Coronary artery (tissue), 2 donors: ENCODE results near the gene EIF2B1.

Source experiments
- DNase-seq: peaks from one replicate; pipeline ENCODE4 v3.0.0-alpha.2; 2017; ENCODE audit warnings: low spot score
- H3K27ac ChIP-seq, 2 donors: fragments of 200-600 bp; sonication (generic); one replicate each; pipeline ENCODE4 v1.5.1; 2016 to 2019
- H3K4me3 ChIP-seq: fragments of 200-600 bp; sonication (generic); 2 replicates; pipeline ENCODE4 v1.5.1; 2016; ENCODE audit warnings: mild to moderate bottlenecking, moderate library complexity
- CTCF ChIP-seq: fragments of 200-600 bp; sonication (generic); IDR thresholded peaks from one replicate; pipeline ENCODE4 v1.5.1; 2019; ENCODE audit warnings: antibody characterized with exemption

The EIF2B1 gene

GRCh38 chr12:123670882-123671728, 37.6 kb upstream of the EIF2B1 start, which contains the start of gene TCTN2:
TCTN2 (plus strand) TSS chr12:123671113; CDS start chr12:123671241, 128 bp downstream.
- peak within 1 kb of the TSS in 1 of 2 donors; percentile 56 for H3K27ac ChIP-seq
- no peak for TF ChIP-seq CTCF
- peak; percentile 97 for DNase-seq
- H3K4me3 ChIP-seq, result peak within 1 kb of the TSS; percentile 84

- Histone ChIP-seq H3K27ac (no peak overlapping the region), H3K4me3 (no peak overlapping the region)
- TF ChIP-seq CTCF, result no peak
- no peak for DNase-seq
These were observed 34.3 kb upstream of the EIF2B1 start for GRCh38 chr12:123667771-123668170.

- no peak overlapping the region for H3K27ac ChIP-seq
- no peak overlapping the region for H3K4me3 ChIP-seq
- no peak for TF ChIP-seq CTCF
- no peak for DNase-seq
These were observed 26.7 kb upstream of the EIF2B1 start for GRCh38 chr12:123659996-123660727.

- no peak overlapping the region for H3K27ac ChIP-seq
- no peak for TF ChIP-seq CTCF
- H3K4me3 ChIP-seq, result no peak overlapping the region
- no peak for DNase-seq
These were observed 23.7 kb upstream of the EIF2B1 start for GRCh38 chr12:123657211-123657610.

GRCh38 chr12:123656392-123656791, 22.9 kb upstream of the EIF2B1 start:
- TF ChIP-seq CTCF, result no peak

DNA sequence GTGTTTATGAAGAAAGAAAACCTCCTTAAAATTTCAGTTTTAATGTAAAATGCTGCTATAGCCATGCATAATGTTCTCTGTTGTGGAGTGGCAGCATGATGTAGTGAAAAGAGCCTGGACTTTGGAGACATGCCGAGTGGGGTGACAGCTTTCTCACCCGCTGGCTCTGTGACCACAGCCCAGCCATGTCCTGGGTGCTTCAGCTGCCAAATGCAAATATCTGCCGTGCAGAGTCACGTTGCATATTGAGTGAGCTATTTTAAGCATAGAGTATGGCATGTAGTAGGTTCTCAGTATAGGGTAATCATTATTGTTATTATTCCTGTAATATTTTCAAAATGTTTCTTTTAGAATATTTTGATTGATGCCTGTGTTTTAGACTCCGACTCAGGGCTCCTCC, 21.9 kb upstream of the EIF2B1 start:
- Histone ChIP-seq H3K27ac (no peak overlapping the region), H3K4me3 (no peak overlapping the region)
- no peak for TF ChIP-seq CTCF
- no peak for DNase-seq

More at GRCh38 chr12:123656392-123656791, 22.9 kb upstream of the EIF2B1 start:
- no peak for DNase-seq
- Histone ChIP-seq H3K4me3 (no peak overlapping the region), H3K27ac (no peak overlapping the region)
